Cardiac fibroblast (primary cell): ENCODE data around the gene WNT7B.
A peak's percentile ranks its signal among the peaks of the same experiment; 100 is the strongest.

ENCODE experiments used
- DNase-seq, 2 donors: peaks; one replicate each; pipeline versions ENCODE4 v3.0.0 to v3.0.0-alpha.2; 2010; ENCODE audit warnings: low read depth in 2 of 2
- H3K4me3 ChIP-seq, 2 donors: replicated peaks in 1 of 2; 1 replicate in 1 of 2; 2 replicates in 1 of 2; pipeline ENCODE4 v1.5.1; 2011; ENCODE audit warnings: low read depth in 2 of 2, low read length in 2 of 2, mild to moderate bottlenecking in 2 of 2, moderate library complexity in 1 of 2
- TF ChIP-seq, protein P1 (sequence below): IDR thresholded peaks from one replicate; pipeline ENCODE4 v1.5.1; 2011; ENCODE audit warnings: low read depth, mild to moderate bottlenecking, low read length, inconsistent platforms

The WNT7B gene

DNA sequence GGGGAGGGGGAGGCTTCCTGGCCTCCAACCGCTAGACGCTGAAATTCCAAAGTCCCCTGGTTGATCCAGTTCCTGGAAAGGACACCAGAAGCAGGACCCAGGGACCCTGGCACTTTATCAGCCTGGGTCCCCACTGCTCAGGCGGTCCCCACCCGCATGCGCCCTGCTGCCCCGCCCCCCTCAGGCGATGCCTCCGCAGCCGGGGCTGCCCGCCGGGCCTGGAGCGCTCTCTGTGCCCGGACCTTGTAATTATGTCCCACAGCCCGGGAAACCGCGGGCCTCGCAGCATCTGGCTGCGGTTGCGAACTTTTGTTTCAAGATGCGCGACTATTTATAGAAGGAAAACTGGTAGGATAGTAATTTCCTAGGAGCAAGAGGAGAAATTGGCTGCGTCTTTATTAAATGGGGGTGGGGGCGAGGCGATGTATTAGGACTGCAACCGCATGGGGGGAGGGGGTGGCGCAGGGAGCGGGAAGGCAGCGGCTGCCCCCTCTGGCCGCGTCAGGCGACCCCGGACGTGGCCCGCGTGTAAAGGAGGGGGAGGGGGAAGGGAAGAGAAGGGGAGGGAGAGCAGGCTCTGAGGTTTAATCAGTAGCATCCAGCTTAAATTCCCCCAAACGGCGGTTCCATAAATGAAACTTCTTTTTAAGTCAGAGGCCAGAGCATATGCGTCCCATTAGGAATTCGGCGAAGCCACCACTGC, 6.1 kb downstream of the WNT7B start:
- DNase-seq: no peak
- peak overlapping the region; percentile 21 to 36 for H3K4me3 ChIP-seq
- TF ChIP-seq, protein P1, sequence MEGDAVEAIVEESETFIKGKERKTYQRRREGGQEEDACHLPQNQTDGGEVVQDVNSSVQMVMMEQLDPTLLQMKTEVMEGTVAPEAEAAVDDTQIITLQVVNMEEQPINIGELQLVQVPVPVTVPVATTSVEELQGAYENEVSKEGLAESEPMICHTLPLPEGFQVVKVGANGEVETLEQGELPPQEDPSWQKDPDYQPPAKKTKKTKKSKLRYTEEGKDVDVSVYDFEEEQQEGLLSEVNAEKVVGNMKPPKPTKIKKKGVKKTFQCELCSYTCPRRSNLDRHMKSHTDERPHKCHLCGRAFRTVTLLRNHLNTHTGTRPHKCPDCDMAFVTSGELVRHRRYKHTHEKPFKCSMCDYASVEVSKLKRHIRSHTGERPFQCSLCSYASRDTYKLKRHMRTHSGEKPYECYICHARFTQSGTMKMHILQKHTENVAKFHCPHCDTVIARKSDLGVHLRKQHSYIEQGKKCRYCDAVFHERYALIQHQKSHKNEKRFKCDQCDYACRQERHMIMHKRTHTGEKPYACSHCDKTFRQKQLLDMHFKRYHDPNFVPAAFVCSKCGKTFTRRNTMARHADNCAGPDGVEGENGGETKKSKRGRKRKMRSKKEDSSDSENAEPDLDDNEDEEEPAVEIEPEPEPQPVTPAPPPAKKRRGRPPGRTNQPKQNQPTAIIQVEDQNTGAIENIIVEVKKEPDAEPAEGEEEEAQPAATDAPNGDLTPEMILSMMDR: no peak

DNA sequence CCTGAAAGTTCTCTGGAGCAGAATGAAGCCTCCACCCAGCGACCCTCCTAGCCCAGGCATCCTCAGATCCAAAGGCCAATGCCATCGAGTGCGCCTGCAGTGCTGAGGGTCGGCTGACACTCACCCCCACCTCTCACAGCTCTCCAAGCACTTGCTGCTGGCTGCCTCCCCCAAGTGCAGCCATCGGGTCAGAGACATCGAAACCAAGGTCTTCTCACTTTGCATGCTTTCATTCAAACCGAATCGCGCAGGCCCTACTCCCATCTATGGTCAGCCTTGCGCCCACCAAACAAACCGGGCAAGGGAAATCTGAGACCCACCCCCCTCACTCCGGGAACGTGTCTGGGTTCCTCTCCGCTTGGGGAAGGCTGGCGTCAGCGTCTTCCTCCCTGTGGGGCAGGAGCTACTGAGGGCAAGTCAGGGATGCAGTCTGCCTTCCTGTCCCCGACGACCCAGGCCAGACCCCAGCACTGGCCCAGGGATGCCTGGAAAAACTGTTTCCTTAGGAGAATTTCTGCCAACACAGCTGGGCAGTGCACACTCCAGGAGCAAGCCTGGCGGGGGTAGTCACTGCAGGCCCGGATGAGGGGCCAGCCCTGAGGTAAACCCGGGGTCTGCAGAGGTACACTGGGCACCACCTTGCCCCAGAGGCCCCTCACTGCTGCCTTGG, 7.0 kb downstream of the WNT7B start:
- H3K4me3 ChIP-seq: no peak overlapping the region

DNA sequence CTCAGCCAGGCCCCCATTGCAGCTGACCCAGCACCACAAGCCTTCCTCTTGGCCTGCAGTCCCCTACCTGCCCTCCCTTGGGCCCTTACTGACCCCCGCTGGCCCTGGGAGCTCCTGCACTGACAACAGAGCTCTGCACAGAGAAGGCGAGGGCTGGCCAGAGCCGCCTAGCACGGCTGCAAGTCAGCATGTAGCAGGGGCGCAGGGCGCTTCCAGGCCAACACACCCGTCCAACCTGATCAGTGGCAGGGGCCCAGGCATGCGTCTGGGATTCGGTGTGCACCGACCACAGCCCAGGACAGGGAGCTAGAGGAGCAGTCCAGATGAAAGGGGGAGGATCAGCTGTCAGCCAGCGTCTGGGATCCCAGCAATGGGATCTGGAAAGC, 7.6 kb downstream of the WNT7B start:
- DNase-seq: peak in 1 of 2 donors; percentile 16
- TF ChIP-seq, protein P1: peak; percentile 19
- no peak overlapping the region for H3K4me3 ChIP-seq

More for the DNA sequence above, 7.0 kb downstream of the WNT7B start:
- DNase-seq: no peak
- TF ChIP-seq, protein P1: no peak

DNA sequence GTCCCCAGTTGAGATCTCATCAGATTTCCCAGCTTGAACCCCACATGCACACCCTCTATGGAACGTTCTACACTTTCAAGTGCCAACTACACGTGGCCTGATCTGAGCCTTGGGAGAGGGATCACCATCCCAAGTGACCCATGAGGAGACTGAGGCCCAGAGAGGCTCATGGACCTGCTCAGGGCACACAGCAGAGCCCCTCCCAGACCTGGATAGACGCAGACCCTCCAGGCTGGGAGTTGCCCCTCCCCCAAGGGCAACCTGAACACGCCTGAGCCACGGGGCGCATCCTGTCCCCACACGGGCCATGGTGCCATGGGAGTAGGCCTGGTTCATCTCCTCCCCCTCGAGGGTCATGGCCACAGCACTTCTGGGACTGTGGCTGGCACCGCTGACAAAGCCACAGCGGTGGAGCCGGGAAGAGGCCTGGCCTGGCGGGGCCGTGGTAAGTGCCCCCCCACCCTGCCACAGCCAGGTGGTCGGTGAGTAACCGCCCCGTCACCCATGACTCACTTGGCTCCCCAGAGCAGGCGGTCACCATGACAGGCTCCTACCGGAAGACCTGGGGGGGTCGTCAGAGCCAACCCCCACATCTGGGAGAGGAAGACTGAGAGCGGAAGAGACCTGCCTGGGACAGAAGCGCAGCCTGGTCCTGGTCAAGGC, 8.1 kb downstream of the WNT7B start:
- H3K4me3 ChIP-seq: no peak overlapping the region
- TF ChIP-seq, protein P1: no peak

DNA sequence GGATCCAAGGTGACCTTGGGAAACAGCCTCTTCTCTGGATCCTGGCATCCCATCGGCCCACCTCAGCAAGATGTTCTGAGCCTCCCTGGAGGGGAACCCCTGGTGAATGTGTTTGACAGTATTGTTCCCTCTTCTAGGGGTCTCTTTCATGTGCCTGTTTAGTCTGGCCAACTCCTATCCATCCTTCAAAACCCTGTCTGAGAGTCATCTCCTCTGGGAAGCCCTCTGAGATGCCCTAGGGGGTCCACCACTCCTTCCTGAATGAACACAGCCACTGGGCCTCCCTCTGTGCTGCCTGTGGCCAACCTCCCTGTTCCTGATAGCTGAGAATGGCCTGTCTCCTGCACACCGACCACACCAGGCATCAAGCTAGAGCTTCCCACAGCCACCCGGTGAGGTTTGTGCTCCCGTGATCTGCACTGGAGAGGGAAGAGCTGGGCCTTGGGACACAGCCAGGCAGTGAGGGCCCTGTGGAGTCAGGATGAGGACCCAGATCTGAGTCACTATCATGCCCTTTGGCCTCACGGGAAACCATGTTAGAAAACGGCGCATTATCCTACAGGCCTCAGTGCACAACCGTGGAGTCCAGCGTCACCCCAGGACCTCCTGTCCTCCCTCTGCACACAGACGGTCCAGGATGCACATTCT, 8.8 kb downstream of the WNT7B start:
- TF ChIP-seq, protein P1: no peak
- DNase-seq: peak in 1 of 2 donors; percentile 62
- no peak overlapping the region for H3K4me3 ChIP-seq

More for the DNA sequence above, 8.1 kb downstream of the WNT7B start:
- peak; percentile 25 to 88 for DNase-seq

DNA sequence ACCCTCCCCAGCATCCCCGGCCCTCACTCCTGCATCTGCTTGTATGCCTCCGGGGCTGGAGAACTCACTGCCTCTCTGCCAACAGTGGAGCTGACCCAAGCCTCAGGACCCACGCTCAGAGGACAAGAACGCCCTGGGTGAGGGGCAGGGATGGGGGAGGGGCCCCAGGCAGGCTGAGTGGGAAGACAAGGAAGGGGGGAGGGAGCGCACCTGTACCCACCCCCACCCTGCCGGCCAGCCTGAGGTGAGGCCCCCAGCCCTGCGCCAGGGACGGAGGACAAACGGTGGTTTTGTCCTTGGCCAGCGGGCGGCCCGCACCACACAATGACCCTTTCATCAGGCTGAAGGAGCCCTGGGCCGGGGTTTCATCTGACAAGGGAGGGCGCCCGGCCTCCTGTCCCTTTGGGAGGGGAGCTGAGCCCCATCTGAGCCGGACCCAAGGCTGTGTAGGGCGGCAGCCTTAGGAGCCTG, 10.0 kb downstream of the WNT7B start:
- TF ChIP-seq, protein P1: no peak
- DNase-seq: no peak
- H3K4me3 ChIP-seq: no peak overlapping the region
